Esophagus muscularis mucosa (tissue), 4 donors: ENCODE results near the gene FRAS1. TPM values are rescaled to one million over a fixed set of nuclear protein-coding genes. Genes with fewer than 3 reads are reported as not detected.

Experiments
- DNase-seq: peaks from one replicate; pipeline ENCODE4 v3.0.0-alpha.2; 2017; ENCODE audit errors: extremely low spot score
- H3K27ac ChIP-seq, 4 donors: fragments of 200-600 bp; sonication (generic); replicated peaks in 1 of 4; 1 replicate in 3 of 4; 2 replicates in 1 of 4; pipeline ENCODE4 v1.5.1; 2016 to 2019; ENCODE audit warnings: mild to moderate bottlenecking in 1 of 4
- H3K27me3 ChIP-seq, 4 donors: fragments of 200-600 bp; sonication (generic); one replicate each; pipeline versions ENCODE4 v1.5.1 to v1.6.0; 2016 to 2019
- H3K36me3 ChIP-seq, 4 donors: fragments of 200-600 bp; sonication (generic); one replicate each; pipeline ENCODE4 v1.5.1; 2016 to 2019
- H3K4me1 ChIP-seq, 4 donors: fragments of 200-600 bp; sonication (generic); one replicate each; pipeline ENCODE4 v1.5.1; 2016 to 2019
- H3K4me3 ChIP-seq, 4 donors: fragments of 200-600 bp; sonication (generic); 1 replicate in 2 of 4; 2 replicates in 2 of 4; pipeline ENCODE4 v1.5.1; 2016 to 2019; ENCODE audit warnings: mild to moderate bottlenecking in 4 of 4, moderate library complexity in 1 of 4
- H3K9me3 ChIP-seq, 4 donors: fragments of 200-600 bp; sonication (generic); 1 replicate in 3 of 4; 2 replicates in 1 of 4; pipeline ENCODE4 v1.5.1; 2016 to 2019
- EP300 ChIP-seq: sonication (generic); formaldehyde crosslinking; IDR thresholded peaks from one replicate; pipeline ENCODE4 v1.6.1; 2017; ENCODE audit warnings: antibody characterized with exemption
- POLR2A ChIP-seq: fragments of 450-650 bp; IDR thresholded peaks from one replicate; pipeline ENCODE4 v1.6.1; 2017; ENCODE audit warnings: antibody characterized with exemption, moderate library complexity, mild to moderate bottlenecking, low read depth
- POLR2AphosphoS5 ChIP-seq, 2 donors: sonication (generic); formaldehyde crosslinking; IDR thresholded peaks; one replicate each; pipeline ENCODE4 v1.6.1; 2017; ENCODE audit warnings: antibody characterized with exemption in 2 of 2
- WGBS: methylation state at CpG from one replicate; pipeline ENCODE4 v1.1.5; 2018; 5-methylcytosine and 5-hydroxymethylcytosine counted together
- intact Hi-C: fragments of 100-400 bp; cut with DNase I; formaldehyde crosslinking; loops from one replicate; pipeline ENCODE4 v1.15.1; 2023
- total RNA-seq, 4 donors: library from RNA; depleted of rRNA; stranded (reverse); fragments of >200 nt; gene quantifications; one replicate each; pipeline versions ENCODE4 v1.1.0 to v1.2.1, GENCODE V29; 2016
- TF ChIP-seq, protein P1 (sequence below), 3 experiments: fragments of 200-600 bp in 2 of 3; fragments of 450-650 bp in 1 of 3; sonication (generic) in 2 of 3; IDR thresholded peaks; one replicate each; pipeline ENCODE4 v1.5.1; 2017 to 2019; ENCODE audit warnings: antibody characterized with exemption in 3 of 3, mild to moderate bottlenecking in 2 of 3, moderate library complexity in 1 of 3

The FRAS1 gene
- total RNA-seq, 4 donors from 2014 or later = 5.3 to 8.7 (median 5.7) TPM

GRCh38 chr4:78426972-78427371 lies 369.8 kb downstream of the FRAS1 start:
- WGBS = 75% methylated on average over 2 of the region's 2 CpGs
- intact Hi-C loops = no loop called here
- no peak for TF ChIP-seq EP300
- TF ChIP-seq POLR2AphosphoS5 (IDR thresholded peaks at IDR 0.05) = no peak
- TF ChIP-seq POLR2A = no peak
- TF ChIP-seq, protein P1, sequence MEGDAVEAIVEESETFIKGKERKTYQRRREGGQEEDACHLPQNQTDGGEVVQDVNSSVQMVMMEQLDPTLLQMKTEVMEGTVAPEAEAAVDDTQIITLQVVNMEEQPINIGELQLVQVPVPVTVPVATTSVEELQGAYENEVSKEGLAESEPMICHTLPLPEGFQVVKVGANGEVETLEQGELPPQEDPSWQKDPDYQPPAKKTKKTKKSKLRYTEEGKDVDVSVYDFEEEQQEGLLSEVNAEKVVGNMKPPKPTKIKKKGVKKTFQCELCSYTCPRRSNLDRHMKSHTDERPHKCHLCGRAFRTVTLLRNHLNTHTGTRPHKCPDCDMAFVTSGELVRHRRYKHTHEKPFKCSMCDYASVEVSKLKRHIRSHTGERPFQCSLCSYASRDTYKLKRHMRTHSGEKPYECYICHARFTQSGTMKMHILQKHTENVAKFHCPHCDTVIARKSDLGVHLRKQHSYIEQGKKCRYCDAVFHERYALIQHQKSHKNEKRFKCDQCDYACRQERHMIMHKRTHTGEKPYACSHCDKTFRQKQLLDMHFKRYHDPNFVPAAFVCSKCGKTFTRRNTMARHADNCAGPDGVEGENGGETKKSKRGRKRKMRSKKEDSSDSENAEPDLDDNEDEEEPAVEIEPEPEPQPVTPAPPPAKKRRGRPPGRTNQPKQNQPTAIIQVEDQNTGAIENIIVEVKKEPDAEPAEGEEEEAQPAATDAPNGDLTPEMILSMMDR (IDR thresholded peaks at IDR 0.05) = no peak

GRCh38 chr4:78428996-78429395 lies 371.9 kb downstream of the FRAS1 start:
- DNase-seq = no peak
- intact Hi-C loops = no loop called here
- Histone ChIP-seq H3K4me3 (no peak overlapping the region), H3K36me3 (peaks cover 0 to 12% (median 7%) of the 10 kb centered on the region in 4 donors), H3K27me3 (no peaks in the 10 kb centered on the region), H3K4me1 (no peaks in the 10 kb centered on the region), H3K9me3 (no peaks in the 10 kb centered on the region), H3K27ac (no peak overlapping the region)
- TF ChIP-seq EP300 (no peak), POLR2A (no peak), POLR2AphosphoS5 (IDR thresholded peaks at IDR 0.05) (no peak)
- TF ChIP-seq, protein P1 (IDR thresholded peaks at IDR 0.05) = no peak
- 95% methylated on average over 6 of the region's 6 CpGs for WGBS

More at GRCh38 chr4:78426972-78427371, 369.8 kb downstream of the FRAS1 start:
- DNase-seq = no peak
- no peak overlapping the region for H3K4me3 ChIP-seq
- no peaks in the 10 kb centered on the region for H3K4me1 ChIP-seq
- no peaks in the 10 kb centered on the region for H3K9me3 ChIP-seq
- peaks cover 0 to 10% (median 6%) of the 10 kb centered on the region in 4 donors for H3K36me3 ChIP-seq
- no peaks in the 10 kb centered on the region for H3K27me3 ChIP-seq
- no peak overlapping the region for H3K27ac ChIP-seq

DNA sequence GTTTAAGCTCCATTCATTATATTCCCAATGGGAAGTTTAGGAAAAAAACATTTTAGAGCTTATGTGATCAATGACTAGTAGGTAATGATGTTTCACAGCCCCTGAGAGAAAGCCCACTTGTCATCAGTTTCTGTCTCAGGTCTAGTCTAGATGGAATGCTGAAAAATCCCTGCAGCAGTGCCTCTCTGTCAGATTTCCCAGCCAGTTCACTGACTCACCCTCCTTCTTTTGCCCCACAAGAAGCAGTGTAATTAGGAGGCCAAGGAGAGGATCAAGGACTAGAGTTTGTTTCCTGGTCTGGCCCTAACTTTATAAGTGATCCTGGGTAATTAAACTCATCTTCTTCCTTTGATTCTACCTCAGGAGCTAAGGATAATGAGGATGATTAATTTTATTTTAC lies 375.8 kb downstream of the FRAS1 start:
- Histone ChIP-seq H3K27me3 (no peaks in the 10 kb centered on the region), H3K36me3 (peaks cover 0 to 12% (median 7%) of the 10 kb centered on the region in 4 donors), H3K9me3 (no peaks in the 10 kb centered on the region), H3K27ac (no peak overlapping the region), H3K4me3 (no peak overlapping the region), H3K4me1 (no peaks in the 10 kb centered on the region)
- TF ChIP-seq, protein P1 (IDR thresholded peaks at IDR 0.05) = no peak
- no peak for TF ChIP-seq POLR2A
- intact Hi-C loops = no loop called here
- peak; percentile 34 for DNase-seq

DNA sequence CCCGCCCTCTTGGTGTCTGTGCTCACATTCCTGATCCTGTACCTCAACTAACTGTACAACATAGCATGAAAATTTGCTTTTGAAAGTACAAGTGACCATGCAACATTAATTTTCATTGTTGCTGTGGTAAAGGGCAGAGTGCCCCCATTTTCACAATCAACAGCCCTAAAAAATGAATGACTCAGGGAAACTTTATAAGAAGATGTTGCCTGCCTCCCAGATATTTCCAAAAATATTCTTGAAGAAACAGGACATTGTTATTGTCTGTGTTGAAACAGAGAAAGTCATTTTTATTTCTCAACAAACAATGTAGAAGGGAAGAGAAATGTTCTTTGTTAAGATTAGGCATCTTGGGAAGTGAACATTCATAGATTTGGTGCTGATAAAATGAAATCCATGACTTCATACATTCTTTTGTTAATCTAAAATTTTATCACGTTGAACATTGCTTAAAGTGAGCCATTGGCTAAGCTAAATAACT lies 380.5 kb downstream of the FRAS1 start:
- Histone ChIP-seq H3K4me3 (no peak overlapping the region), H3K27me3 (no peaks in the 10 kb centered on the region), H3K4me1 (no peaks in the 10 kb centered on the region), H3K9me3 (no peaks in the 10 kb centered on the region), H3K27ac (no peak overlapping the region), H3K36me3 (no peaks in the 10 kb centered on the region)
- DNase-seq = peak; percentile 21
- TF ChIP-seq, protein P1 (IDR thresholded peaks at IDR 0.05) = no peak
- TF ChIP-seq EP300 = no peak
- TF ChIP-seq POLR2AphosphoS5 (IDR thresholded peaks at IDR 0.05) = no peak
- TF ChIP-seq POLR2A = no peak
- WGBS = 86% methylated on average over 2 of the region's 2 CpGs
- intact Hi-C loops = no loop called here

DNA sequence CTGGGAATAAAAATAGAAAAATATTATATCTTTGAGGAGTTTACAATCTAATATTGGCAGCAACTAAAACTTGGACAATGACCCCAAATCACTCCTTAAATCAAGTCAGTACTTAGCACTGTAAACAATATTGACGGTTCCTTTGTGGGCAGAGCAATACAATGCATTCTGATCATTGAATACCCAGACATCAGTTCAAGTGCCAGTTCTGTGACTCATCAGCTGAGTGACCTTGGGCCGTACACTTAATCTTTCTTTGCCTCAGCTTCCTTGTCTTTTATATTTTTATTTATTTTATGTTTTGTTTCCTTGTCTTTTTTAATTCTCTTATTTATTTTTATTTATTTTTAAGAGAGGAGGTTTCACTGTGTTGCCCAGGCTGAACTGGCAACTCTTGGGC lies 382.2 kb downstream of the FRAS1 start:
- Histone ChIP-seq H3K36me3 (no peaks in the 10 kb centered on the region), H3K4me3 (no peak overlapping the region), H3K27ac (no peak overlapping the region), H3K27me3 (no peaks in the 10 kb centered on the region), H3K4me1 (no peaks in the 10 kb centered on the region), H3K9me3 (no peaks in the 10 kb centered on the region)
- intact Hi-C loops = no loop called here
- DNase-seq = no peak
- no peak for TF ChIP-seq POLR2A
- 76% methylated on average over 2 of the region's 2 CpGs for WGBS
